Thymus (tissue), 11 donors: ENCODE data around the gene QKI. TPM values are rescaled to one million over a fixed set of nuclear protein-coding genes. Genes with fewer than 3 reads are reported as not detected.
"Not testable (repeated sequence)": the region's sequence is repeated elsewhere in the genome, so short reads cannot be mapped to it uniquely, and the experiment has no call there.

Experiments used
- DNase-seq, 9 donors: peaks; one replicate each; pipeline ENCODE4 v3.0.0-alpha.2; 2013; ENCODE audit warnings: low spot score in 9 of 9, low read depth in 6 of 9, missing footprints in 1 of 9
- H3K27ac ChIP-seq, 2 donors: one replicate each; pipeline ENCODE4 v1.5.1; 2013; ENCODE audit warnings: control low read depth in 1 of 2, low read depth in 1 of 2, low read length in 1 of 2, mild to moderate bottlenecking in 1 of 2, moderate library complexity in 1 of 2
- H3K27me3 ChIP-seq, 2 donors: one replicate each; pipeline ENCODE4 v1.5.1; 2013; ENCODE audit warnings: low read length in 1 of 2; ENCODE audit not compliant: control insufficient read depth in 2 of 2, insufficient read depth in 1 of 2
- H3K36me3 ChIP-seq, 2 donors: one replicate each; pipeline ENCODE4 v1.5.1; 2013; ENCODE audit warnings: low read length in 1 of 2, mild to moderate bottlenecking in 1 of 2, moderate library complexity in 1 of 2; ENCODE audit not compliant: control insufficient read depth in 2 of 2, insufficient read depth in 2 of 2
- H3K4me1 ChIP-seq, 2 donors: one replicate each; pipeline ENCODE4 v1.5.1; 2013; ENCODE audit warnings: low read length in 2 of 2; ENCODE audit not compliant: control insufficient read depth in 2 of 2, insufficient read depth in 2 of 2
- H3K4me3 ChIP-seq, 2 donors: one replicate each; pipeline ENCODE4 v1.5.1; 2013; ENCODE audit warnings: low read length in 2 of 2, control low read depth in 1 of 2, mild to moderate bottlenecking in 1 of 2
- H3K9me3 ChIP-seq, 2 donors: one replicate each; pipeline ENCODE4 v1.5.1; 2013; ENCODE audit warnings: low read length in 1 of 2, mild to moderate bottlenecking in 1 of 2; ENCODE audit not compliant: control insufficient read depth in 2 of 2, insufficient read depth in 1 of 2
- WGBS: extraction: QIAGEN DNeasy Blood & Tissue Kit; methylation state at CpG from one replicate; pipeline ENCODE4 v1.1.7; 2013; 5-methylcytosine and 5-hydroxymethylcytosine counted together
- polyA plus RNA-seq: library from polyadenylated mRNA; stranded (reverse); fragments of 200-250 nt; gene quantifications from one replicate; pipeline ENCODE4 v1.2.3, GENCODE V29; 2013
- total RNA-seq: library from RNA; stranded (reverse); fragments of 120-200 nt; gene quantifications from one replicate; pipeline ENCODE4 v1.2.4, GENCODE V29; 2013
- donor health status: healthy.

The QKI gene
- total and polyA plus RNA-seq, 2 donors = 23.5 to 80.1 TPM

DNA sequence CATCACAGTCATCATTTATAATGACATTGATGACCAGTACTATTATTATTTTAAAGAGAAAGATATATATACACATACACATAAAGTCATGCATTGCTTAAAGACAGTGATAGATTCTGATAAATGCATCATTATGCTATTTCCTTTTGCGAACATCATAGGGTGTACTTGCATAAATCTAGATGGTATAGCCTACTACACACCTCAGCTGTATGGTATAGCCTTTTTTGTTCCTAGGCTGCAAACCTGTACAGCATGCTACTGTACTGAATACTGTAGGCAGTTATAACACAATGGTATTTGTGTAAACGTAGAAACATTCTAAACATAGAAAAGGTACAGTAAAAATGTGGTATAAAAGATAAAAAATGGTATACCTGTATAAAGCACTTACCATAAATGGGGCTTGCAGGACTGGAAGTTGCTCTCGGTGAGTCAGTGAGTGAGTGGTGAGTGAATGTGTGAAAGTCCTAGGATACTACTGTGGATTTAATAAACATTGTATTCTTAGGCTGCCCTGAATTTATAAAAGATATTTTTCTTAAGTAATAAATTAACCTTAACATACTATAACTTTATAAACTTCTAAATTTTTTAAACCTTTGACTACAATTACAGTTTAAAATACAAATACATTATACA, 23.9 kb downstream of the QKI start:
- Histone ChIP-seq H3K27me3 (no peaks in the 10 kb centered on the region), H3K9me3 (no peaks in the 10 kb centered on the region), H3K4me1 (peaks cover 0 to 4% of the 10 kb centered on the region in 2 donors), H3K36me3 (no peaks in the 10 kb centered on the region), H3K27ac (no peak overlapping the region), H3K4me3 (no peak overlapping the region)
- DNase-seq = no peak
- 90% methylated on average over 3 of the region's 3 CpGs for WGBS

DNA sequence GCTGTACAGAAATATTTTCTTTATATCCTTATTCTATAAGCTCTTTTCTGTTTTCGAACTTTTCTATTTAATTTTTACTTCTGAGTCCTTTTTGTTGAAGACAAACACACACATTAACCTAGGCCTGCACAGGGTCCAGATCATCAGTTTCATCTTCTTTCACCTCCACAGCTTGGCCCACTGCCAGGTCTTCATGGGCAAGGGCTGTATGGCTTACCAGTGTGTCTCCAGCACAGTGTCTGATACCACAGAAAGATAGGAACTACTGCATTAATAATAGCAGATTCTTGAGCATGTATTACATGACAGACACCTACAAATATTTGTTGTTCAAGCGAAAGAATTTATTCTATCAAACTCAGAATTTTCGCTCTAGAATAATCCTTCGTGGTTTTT, 24.4 kb downstream of the QKI start:
- no peaks in the 10 kb centered on the region for H3K27me3 ChIP-seq
- WGBS = 95% methylated on average over 4 of the region's 4 CpGs
- H3K4me3 ChIP-seq = no peak overlapping the region
- H3K27ac ChIP-seq = no peak overlapping the region
- no peaks in the 10 kb centered on the region for H3K36me3 ChIP-seq
- peaks cover 0 to 4% of the 10 kb centered on the region in 2 donors for H3K4me1 ChIP-seq
- H3K9me3 ChIP-seq = no peaks in the 10 kb centered on the region
- DNase-seq = no peak

DNA sequence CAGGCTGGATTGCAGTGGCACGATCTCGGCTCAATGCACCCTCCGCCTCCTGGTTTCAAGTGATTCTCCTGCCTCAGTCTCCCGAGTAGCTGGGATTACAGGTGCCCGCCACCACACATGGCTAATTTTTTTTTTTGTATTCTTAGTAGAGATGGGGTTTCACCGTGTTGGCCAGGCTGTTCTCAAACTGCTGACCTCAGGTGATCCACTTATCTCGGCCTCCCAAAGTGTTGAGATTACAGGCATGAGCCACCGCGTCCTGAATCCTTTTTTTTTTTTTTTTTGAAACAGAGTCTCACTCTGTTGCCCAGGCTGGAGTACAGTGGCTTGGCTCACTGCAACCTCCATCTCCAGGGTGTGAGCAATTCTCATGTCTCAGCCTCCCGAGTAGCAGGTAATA, 24.9 kb downstream of the QKI start:
- not testable (repeated sequence) for DNase-seq, H3K4me1 ChIP-seq, H3K36me3 ChIP-seq, H3K4me3 ChIP-seq, H3K27me3 ChIP-seq, H3K9me3 ChIP-seq, H3K27ac ChIP-seq
- 99% methylated on average over 10 of the region's 10 CpGs for WGBS

DNA sequence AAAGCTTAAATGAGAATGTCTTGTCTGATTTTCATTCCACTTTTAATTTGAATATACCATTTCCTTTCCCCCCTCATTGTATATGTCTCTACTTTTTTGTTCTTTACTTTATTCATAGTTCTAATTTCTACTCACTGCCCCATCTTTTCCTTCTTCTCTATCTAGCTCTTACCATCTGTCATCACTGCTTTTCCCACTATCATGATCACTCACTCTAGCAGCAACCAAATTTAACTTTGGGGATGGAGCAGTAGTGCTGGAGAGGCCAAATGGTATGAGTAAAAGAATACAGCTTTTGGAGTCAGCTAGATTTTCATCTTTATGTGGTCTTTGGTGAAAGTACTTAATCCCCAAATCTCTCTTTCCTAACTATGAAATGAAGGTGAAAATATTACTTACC, 25.5 kb downstream of the QKI start:
- Histone ChIP-seq H3K27ac (no peak overlapping the region), H3K4me3 (no peak overlapping the region), H3K4me1 (peaks cover 0 to 4% of the 10 kb centered on the region in 2 donors), H3K27me3 (no peaks in the 10 kb centered on the region), H3K9me3 (no peaks in the 10 kb centered on the region), H3K36me3 (no peaks in the 10 kb centered on the region)
- no peak for DNase-seq

DNA sequence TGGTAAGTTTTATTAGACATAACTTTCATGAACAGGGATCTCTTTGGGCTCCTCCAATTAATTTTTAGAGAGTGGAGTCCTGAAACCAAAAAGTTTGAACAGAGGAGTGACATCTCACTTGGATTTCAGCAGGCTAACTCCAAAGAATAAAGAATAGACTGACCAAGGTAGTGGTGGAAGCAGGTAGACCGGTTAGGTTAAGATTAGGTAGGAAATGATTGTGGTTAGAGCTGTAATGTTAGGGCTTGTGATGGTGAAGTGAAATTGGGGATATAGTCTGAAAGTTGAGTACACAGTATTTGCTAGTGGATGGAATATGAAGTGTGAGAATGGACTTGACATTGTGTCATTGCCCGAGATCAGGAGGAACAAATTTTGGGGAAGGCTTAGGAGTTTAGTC, 27.8 kb downstream of the QKI start:
- Histone ChIP-seq H3K27me3 (no peaks in the 10 kb centered on the region), H3K4me1 (peaks cover 0 to 4% of the 10 kb centered on the region in 2 donors), H3K9me3 (no peaks in the 10 kb centered on the region), H3K36me3 (no peaks in the 10 kb centered on the region), H3K27ac (no peak overlapping the region), H3K4me3 (no peak overlapping the region)
- WGBS = 73% methylated on average over 2 of the region's 2 CpGs
- DNase-seq = no peak

DNA sequence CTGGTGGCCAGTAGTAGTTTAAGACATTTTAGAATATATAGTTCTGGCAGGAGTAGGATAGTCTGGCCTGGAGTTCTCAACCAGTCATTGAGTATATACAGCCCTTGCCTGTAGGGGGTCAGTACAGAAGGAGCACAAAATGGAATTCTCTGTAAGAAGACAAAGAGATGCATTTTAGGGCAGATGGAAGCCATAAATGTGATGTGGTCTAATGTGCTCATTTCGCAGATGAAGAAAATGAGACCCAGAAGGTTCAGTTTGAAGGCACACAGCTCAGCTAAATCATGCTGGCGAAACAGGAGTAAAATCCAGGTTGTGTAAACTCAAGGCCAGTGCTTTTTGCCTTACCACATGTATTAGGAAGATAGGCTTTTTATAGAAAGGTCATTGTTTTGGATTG, 29.6 kb downstream of the QKI start:
- no peaks in the 10 kb centered on the region for H3K4me1 ChIP-seq
- no peaks in the 10 kb centered on the region for H3K27me3 ChIP-seq
- no peaks in the 10 kb centered on the region for H3K36me3 ChIP-seq
- DNase-seq = no peak
- WGBS = over 99% methylated on average over 2 of the region's 2 CpGs
- no peak overlapping the region for H3K27ac ChIP-seq
- no peak overlapping the region for H3K4me3 ChIP-seq
- no peaks in the 10 kb centered on the region for H3K9me3 ChIP-seq

DNA sequence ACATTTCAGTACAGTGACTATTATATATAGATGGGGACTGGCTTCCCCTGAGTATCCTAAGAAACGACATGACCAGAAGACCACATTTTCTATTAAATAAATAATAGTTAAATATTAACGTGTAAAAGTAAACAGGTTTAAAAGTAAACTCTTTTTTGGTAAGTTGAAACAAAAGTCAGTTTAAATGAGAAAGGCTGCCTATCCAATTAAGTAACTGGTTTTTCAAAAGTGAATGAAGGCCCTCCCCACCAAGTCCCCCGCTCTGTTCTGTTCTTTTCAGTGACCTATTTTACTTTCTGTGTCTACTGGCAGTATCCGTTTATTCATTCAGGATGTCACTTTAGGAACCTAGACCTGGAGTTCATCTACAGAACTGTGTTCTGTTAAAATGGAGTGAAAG, 32.0 kb downstream of the QKI start:
- no peak overlapping the region for H3K27ac ChIP-seq
- no peak overlapping the region for H3K4me3 ChIP-seq
- no peaks in the 10 kb centered on the region for H3K4me1 ChIP-seq
- no peak for DNase-seq
- 97% methylated on average over 4 of the region's 4 CpGs for WGBS
- no peaks in the 10 kb centered on the region for H3K9me3 ChIP-seq
- no peaks in the 10 kb centered on the region for H3K36me3 ChIP-seq
- no peaks in the 10 kb centered on the region for H3K27me3 ChIP-seq

DNA sequence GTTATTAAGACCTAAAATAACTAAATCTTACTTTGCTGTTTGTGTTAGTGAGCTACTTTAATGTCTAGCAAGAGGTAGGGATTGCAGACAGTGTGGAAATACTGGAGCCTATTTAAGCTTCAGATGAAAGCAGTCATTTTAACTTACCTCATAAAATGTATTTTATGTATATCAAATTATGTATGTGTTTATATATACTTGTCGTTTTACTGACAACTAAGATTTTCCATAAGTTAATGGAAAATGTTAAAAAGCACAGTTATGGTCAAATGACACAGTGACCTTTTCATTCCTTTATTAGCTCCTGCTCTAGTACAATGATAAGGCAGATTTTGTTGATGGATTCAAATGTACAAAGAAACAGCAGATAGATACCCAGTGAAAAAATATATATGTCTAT, 34.6 kb downstream of the QKI start:
- Histone ChIP-seq H3K27me3 (no peaks in the 10 kb centered on the region), H3K27ac (no peak overlapping the region), H3K36me3 (no peaks in the 10 kb centered on the region), H3K9me3 (no peaks in the 10 kb centered on the region), H3K4me3 (no peak overlapping the region), H3K4me1 (no peaks in the 10 kb centered on the region)
- no peak for DNase-seq
- WGBS = 46% methylated on average over 1 of the region's 1 CpG

DNA sequence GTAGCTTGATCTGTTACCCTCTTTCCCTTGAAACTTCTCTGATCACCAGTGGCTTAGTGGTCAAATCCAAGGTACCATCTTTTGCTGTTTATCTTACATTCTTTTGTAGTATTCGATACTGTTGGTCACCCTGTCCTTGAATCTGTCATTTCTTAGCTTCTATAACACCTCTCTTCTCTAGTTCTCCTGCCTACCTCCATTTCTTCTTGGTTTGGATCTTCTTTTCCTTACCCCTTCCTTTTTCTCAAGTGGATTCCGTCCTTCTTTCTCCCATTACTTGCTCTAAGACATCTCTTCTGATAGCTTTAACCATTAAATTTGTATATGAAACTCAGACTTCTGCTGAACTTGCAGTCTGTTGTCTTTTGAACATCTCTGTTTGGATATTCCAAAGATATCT, 39.9 kb downstream of the QKI start:
- peaks cover 5 to 6% of the 10 kb centered on the region in 2 donors for H3K4me1 ChIP-seq
- no peak overlapping the region for H3K4me3 ChIP-seq
- 100% methylated on average over 2 of the region's 2 CpGs for WGBS
- H3K27me3 ChIP-seq = no peaks in the 10 kb centered on the region
- H3K36me3 ChIP-seq = peaks cover 3 to 6% of the 10 kb centered on the region in 2 donors
- H3K27ac ChIP-seq = no peak overlapping the region
- no peak for DNase-seq
- no peaks in the 10 kb centered on the region for H3K9me3 ChIP-seq

DNA sequence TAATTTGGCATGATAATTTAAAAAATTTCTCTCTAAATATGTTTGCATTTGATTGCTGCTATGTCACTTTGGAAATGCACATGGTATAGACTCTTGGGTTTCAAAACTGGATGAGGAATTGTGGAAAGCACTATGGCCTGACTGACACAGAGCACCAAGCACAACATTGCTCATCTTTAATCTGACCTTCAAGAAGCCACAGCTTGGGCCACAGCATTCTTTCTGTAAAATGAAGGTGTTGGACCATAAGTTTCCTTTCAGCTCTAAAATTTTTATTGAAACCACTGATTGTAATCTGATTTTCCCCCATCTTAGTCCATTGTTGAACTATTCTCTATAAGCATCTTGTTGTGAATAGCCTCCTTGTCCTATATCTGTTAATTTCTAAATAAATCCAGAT, 41.0 kb downstream of the QKI start:
- Histone ChIP-seq H3K9me3 (no peaks in the 10 kb centered on the region), H3K27me3 (no peaks in the 10 kb centered on the region), H3K27ac (no peak overlapping the region), H3K36me3 (peaks cover 3 to 6% of the 10 kb centered on the region in 2 donors), H3K4me3 (no peak overlapping the region), H3K4me1 (peaks cover 6 to 9% of the 10 kb centered on the region in 2 donors)
- no peak for DNase-seq
